SU-DHL-6 (cell line): ENCODE measurements around the gene CNPY1.

ENCODE experiments used
- H2AFZ ChIP-seq: fragments of 200-600 bp; sonication (generic); 2 replicates; pipeline ENCODE4 v1.6.1; 2014; ENCODE audit warnings: low read depth, mild to moderate bottlenecking, moderate library complexity, mixed read lengths, antibody characterized with exemption, low read length; ENCODE audit not compliant: severe bottlenecking
- H3F3A ChIP-seq: fragments of 200-600 bp; shearing (Covaris generic); 2 replicates; pipeline ENCODE4 v1.6.0; 2016; ENCODE audit warnings: antibody characterized with exemption, mild to moderate bottlenecking; ENCODE audit not compliant: insufficient read depth
- H3K27ac ChIP-seq: fragments of 200-600 bp; sonication (generic); 2 replicates; pipeline ENCODE4 v1.5.1; 2016; ENCODE audit warnings: low read depth, mild to moderate bottlenecking, low read length, moderate library complexity, mixed read lengths
- H3K27me3 ChIP-seq: fragments of 200-600 bp; sonication (generic), shearing (Covaris generic); 2 replicates; pipeline ENCODE4 v1.6.0; 2014; ENCODE audit warnings: mild to moderate bottlenecking, low read length
- H3K36me3 ChIP-seq: fragments of 200-600 bp; sonication (generic); 2 replicates; pipeline ENCODE4 v1.6.1; 2014; ENCODE audit warnings: mild to moderate bottlenecking, low read length, mixed read lengths
- H3K4me2 ChIP-seq: fragments of 300-600, 200-600 bp; shearing (Covaris generic), sonication (generic); 2 replicates; pipeline ENCODE4 v1.6.0; 2014; ENCODE audit warnings: low read length, low read depth, mild to moderate bottlenecking; ENCODE audit not compliant: poor library complexity, severe bottlenecking
- H3K4me3 ChIP-seq: fragments of 200-600 bp; sonication (generic); 2 replicates; pipeline ENCODE4 v1.5.1; 2014; ENCODE audit warnings: antibody characterized with exemption, low read length, mild to moderate bottlenecking, mixed read lengths; ENCODE audit not compliant: insufficient read depth, poor library complexity, severe bottlenecking
- H3K79me2 ChIP-seq: fragments of 200-600 bp; sonication (generic); 2 replicates; pipeline ENCODE4 v1.6.1; 2014; ENCODE audit warnings: mild to moderate bottlenecking, low read length, moderate library complexity; ENCODE audit not compliant: insufficient read depth
- H3K9ac ChIP-seq: fragments of 200-600 bp; sonication (generic); 2 replicates; pipeline ENCODE4 v1.7.0; 2014; ENCODE audit warnings: mild to moderate bottlenecking, low read length
- H3K9me2 ChIP-seq: fragments of 200-600 bp; sonication (generic); replicated peaks from 2 replicates; pipeline ENCODE4 v1.6.1; 2014; ENCODE audit warnings: low read length; ENCODE audit not compliant: insufficient read depth
- H3K9me3 ChIP-seq: fragments of 200-600 bp; sonication (generic); 2 replicates; pipeline ENCODE4 v1.6.1; 2014; ENCODE audit warnings: low read length, mixed read lengths; ENCODE audit not compliant: insufficient read depth
- H4K20me1 ChIP-seq: fragments of 200-600 bp; sonication (generic); 2 replicates; pipeline ENCODE4 v1.6.1; 2014; ENCODE audit warnings: low read depth, mild to moderate bottlenecking, antibody characterized with exemption, low read length, moderate library complexity, mixed read lengths
- CTCF ChIP-seq: fragments of 200-600 bp; sonication (generic); IDR thresholded peaks from one replicate; pipeline ENCODE4 v1.5.1; 2017; ENCODE audit warnings: antibody characterized with exemption, mild to moderate bottlenecking, low read length, moderate library complexity; ENCODE audit not compliant: insufficient read depth, poor library complexity, severe bottlenecking
- EZH2phosphoT487 ChIP-seq: fragments of 200-600 bp; sonication (generic), shearing (Covaris generic); conservative IDR thresholded peaks from 2 replicates; pipeline ENCODE4 v1.6.1; 2018; ENCODE audit warnings: mild to moderate bottlenecking, antibody characterized with exemption, low read length, moderate library complexity, mixed read lengths

CNPY1 gene

DNA sequence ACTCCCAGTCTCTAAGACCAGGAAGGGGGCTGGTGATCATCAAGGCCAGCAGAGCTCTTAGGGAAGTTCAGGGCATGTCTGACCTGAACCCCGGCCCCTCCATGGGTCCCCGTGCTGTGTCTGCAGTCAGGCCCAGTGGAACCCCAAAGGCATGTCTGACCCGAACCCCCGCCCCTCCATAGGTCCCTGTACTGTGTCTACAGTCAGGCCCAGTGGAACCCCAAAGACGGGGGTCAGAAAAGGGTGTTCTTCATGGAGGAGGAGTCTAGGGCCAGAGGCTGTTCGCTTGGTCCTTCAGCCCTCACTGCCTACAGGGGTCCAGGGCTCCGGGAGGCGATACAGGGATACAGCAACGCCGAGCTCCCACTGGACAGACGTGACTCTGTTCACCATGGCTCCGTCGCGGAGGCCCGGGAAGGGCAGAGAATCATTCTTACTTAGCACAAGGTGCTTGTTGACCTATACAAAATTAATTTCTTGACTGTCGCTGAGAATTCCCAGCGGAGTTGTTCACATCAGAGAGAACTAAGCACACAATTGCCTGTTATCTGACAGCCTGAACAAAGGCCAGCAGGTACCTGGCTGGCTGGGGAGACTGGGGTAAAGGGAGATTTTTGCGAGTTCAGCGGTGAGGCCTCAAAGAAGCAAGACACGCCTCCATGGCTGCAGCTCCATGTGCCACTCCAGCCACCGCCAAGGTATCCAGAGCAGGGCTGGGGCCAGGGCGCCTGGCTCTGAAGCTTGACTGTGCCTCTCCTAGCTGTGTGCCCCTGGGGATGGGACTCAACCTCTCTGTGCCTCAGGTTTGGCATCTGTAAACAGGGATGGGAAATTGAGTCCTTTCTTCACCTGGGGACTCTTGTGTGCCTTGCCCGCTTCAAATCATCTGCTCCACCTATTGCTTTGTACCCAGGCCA lies 61.6 kb downstream of the CNPY1 start:
- no peaks in the 10 kb centered on the region for H3K27me3 ChIP-seq
- H3K9me3 ChIP-seq = no peaks in the 10 kb centered on the region
- no peak overlapping the region for H2AFZ ChIP-seq
- TF ChIP-seq CTCF (no peak), EZH2phosphoT487 (no peak)
- no peaks in the 10 kb centered on the region for H4K20me1 ChIP-seq
- H3K4me3 ChIP-seq = no peak overlapping the region
- H3K27ac ChIP-seq = no peak overlapping the region
- no peaks in the 10 kb centered on the region for H3K9me2 ChIP-seq
- H3K9ac ChIP-seq = no peak overlapping the region
- no peaks in the 10 kb centered on the region for H3K79me2 ChIP-seq
- H3K4me2 ChIP-seq = no peak overlapping the region
- no peaks in the 10 kb centered on the region for H3K36me3 ChIP-seq
- no peaks in the 10 kb centered on the region for H3F3A ChIP-seq

GRCh38 chr7:155483868-155484325 lies 62.5 kb downstream of the CNPY1 start:
- Histone ChIP-seq H3K27ac (no peak overlapping the region), H4K20me1 (no peaks in the 10 kb centered on the region), H3K36me3 (no peaks in the 10 kb centered on the region), H3K9me3 (no peaks in the 10 kb centered on the region), H3K9ac (no peak overlapping the region), H3K4me3 (no peak overlapping the region), H3K27me3 (no peaks in the 10 kb centered on the region), H3K4me2 (no peak overlapping the region), H3K79me2 (no peaks in the 10 kb centered on the region), H3F3A (no peaks in the 10 kb centered on the region), H3K9me2 (no peaks in the 10 kb centered on the region), H2AFZ (no peak overlapping the region)
- TF ChIP-seq CTCF = no peak
- no peak for TF ChIP-seq EZH2phosphoT487

GRCh38 chr7:155483245-155483644 lies 63.1 kb downstream of the CNPY1 start:
- no peaks in the 10 kb centered on the region for H3K9me3 ChIP-seq
- no peaks in the 10 kb centered on the region for H3K36me3 ChIP-seq
- no peak overlapping the region for H2AFZ ChIP-seq
- no peak overlapping the region for H3K4me2 ChIP-seq
- H3K9ac ChIP-seq = no peak overlapping the region
- no peaks in the 10 kb centered on the region for H4K20me1 ChIP-seq
- H3K79me2 ChIP-seq = no peaks in the 10 kb centered on the region
- no peaks in the 10 kb centered on the region for H3F3A ChIP-seq
- no peak overlapping the region for H3K4me3 ChIP-seq
- TF ChIP-seq EZH2phosphoT487 = no peak
- TF ChIP-seq CTCF = no peak
- no peak overlapping the region for H3K27ac ChIP-seq
- H3K27me3 ChIP-seq = no peaks in the 10 kb centered on the region
- no peaks in the 10 kb centered on the region for H3K9me2 ChIP-seq
